Measurements from ENCODE around the gene OR10AD1.

OR10AD1 gene

GRCh38 chr12:48203192-48203591, at the start of gene OR10AD1:
OR10AD1 (minus strand) TSS chr12:48203292; CDS start chr12:48203292, 0 bp downstream.
- H3K4me2 ChIP-seq (ENCODE audit: low read length), result no peak within 1 kb of the TSS
- H3F3A ChIP-seq (ENCODE audit: control insufficient read depth, insufficient read depth), result no peaks in the 10 kb centered on the region
- peaks cover 6% of the 10 kb centered on the region for H3K79me2 ChIP-seq (ENCODE audit: control insufficient read depth, low read length)
- H3K4me3 ChIP-seq (ENCODE audit: low read length), result no peak within 1 kb of the TSS
- H3K27ac ChIP-seq (ENCODE audit: low read depth, low read length), result no peak within 1 kb of the TSS
- H4K20me1 ChIP-seq (ENCODE audit: control insufficient read depth, insufficient read depth, low read depth, low read length), result no peaks in the 10 kb centered on the region
- TF ChIP-seq CTCF (IDR thresholded peaks at IDR 0.05; ENCODE audit: low read depth, low read length, poor library complexity, severe bottlenecking) (no peak), EZH2phosphoT487 (IDR thresholded peaks at IDR 0.05; ENCODE audit: borderline replicate concordance, low read length) (no peak)
- peaks cover 12% of the 10 kb centered on the region for H3K4me1 ChIP-seq (ENCODE audit: control insufficient read depth, low read length)
- H3K36me3 ChIP-seq (ENCODE audit: control insufficient read depth, low read length), result no peaks in the 10 kb centered on the region
- H3K9me2 ChIP-seq (replicated peaks; ENCODE audit: control insufficient read depth, low read length), result no peaks in the 10 kb centered on the region
- no peaks in the 10 kb centered on the region for H3K27me3 ChIP-seq (ENCODE audit: control insufficient read depth, low read length)
- 0 out of 2 replicates have a peak, but pooled peaks cover 3% of the 10 kb centered on the region for H3K9me3 ChIP-seq (ENCODE audit: control insufficient read depth, insufficient read depth, low read length)

GRCh38 chr12:48247181-48247966, 44.3 kb upstream of the OR10AD1 start:
- Histone ChIP-seq H3K27ac (ENCODE audit: low read depth, low read length) (no peak overlapping the region), H3K4me1 (ENCODE audit: control insufficient read depth, low read length) (no peaks in the 10 kb centered on the region), H3K9me3 (ENCODE audit: control insufficient read depth, insufficient read depth, low read length) (peaks cover 2% of the 10 kb centered on the region; the same call in 1 of the 2 replicates), H3K36me3 (ENCODE audit: control insufficient read depth, low read length) (no peaks in the 10 kb centered on the region), H3K4me3 (ENCODE audit: low read length) (no peak overlapping the region), H3K4me2 (ENCODE audit: low read length) (no peak overlapping the region), H4K20me1 (ENCODE audit: control insufficient read depth, insufficient read depth, low read depth, low read length) (no peaks in the 10 kb centered on the region), H3F3A (ENCODE audit: control insufficient read depth, insufficient read depth) (no peaks in the 10 kb centered on the region), H3K79me2 (ENCODE audit: control insufficient read depth, low read length) (no peaks in the 10 kb centered on the region), H3K27me3 (ENCODE audit: control insufficient read depth, low read length) (no peaks in the 10 kb centered on the region), H3K9me2 (replicated peaks; ENCODE audit: control insufficient read depth, low read length) (no peaks in the 10 kb centered on the region)
- no peak for TF ChIP-seq CTCF (IDR thresholded peaks at IDR 0.05; ENCODE audit: low read depth, low read length, poor library complexity, severe bottlenecking)

GRCh38 chr12:48237162-48237561, 34.1 kb upstream of the OR10AD1 start:
- Histone ChIP-seq H3K4me1 (ENCODE audit: control insufficient read depth, low read length) (no peaks in the 10 kb centered on the region), H3K9me3 (ENCODE audit: control insufficient read depth, insufficient read depth, low read length) (peaks cover 5% of the 10 kb centered on the region; the same call in 1 of the 2 replicates), H3K36me3 (ENCODE audit: control insufficient read depth, low read length) (no peaks in the 10 kb centered on the region), H4K20me1 (ENCODE audit: control insufficient read depth, insufficient read depth, low read depth, low read length) (no peaks in the 10 kb centered on the region), H3K9me2 (replicated peaks; ENCODE audit: control insufficient read depth, low read length) (no peaks in the 10 kb centered on the region), H3K27me3 (ENCODE audit: control insufficient read depth, low read length) (no peaks in the 10 kb centered on the region), H3K27ac (ENCODE audit: low read depth, low read length) (no peak overlapping the region), H3K4me2 (ENCODE audit: low read length) (no peak overlapping the region), H3K4me3 (ENCODE audit: low read length) (no peak overlapping the region), H3K79me2 (ENCODE audit: control insufficient read depth, low read length) (no peaks in the 10 kb centered on the region), H3F3A (ENCODE audit: control insufficient read depth, insufficient read depth) (no peaks in the 10 kb centered on the region)
- no peak for TF ChIP-seq CTCF (IDR thresholded peaks at IDR 0.05; ENCODE audit: low read depth, low read length, poor library complexity, severe bottlenecking)
